ENCODE results near the gene PLP2. TPM values are rescaled to one million over a fixed set of nuclear protein-coding genes. Genes with fewer than 3 reads are reported as not detected.
A peak's percentile ranks its signal among the peaks of the same experiment; 100 is the strongest.

Gene PLP2
- total RNA-seq, 1 experiment from 2014 or later = 139 TPM

GRCh38 chrX:49192722-49193328, 21.1 kb downstream of the PLP2 start:
- Histone ChIP-seq H3K36me3 (no peaks in the 10 kb centered on the region), H3K4me3 (no peak overlapping the region), H3K27me3 (no peaks in the 10 kb centered on the region), H3K9me3 (no peaks in the 10 kb centered on the region)
- DNase-seq = no peak

GRCh38 chrX:49193542-49193964, 21.9 kb downstream of the PLP2 start:
- Histone ChIP-seq H3K4me3 (no peak overlapping the region), H3K36me3 (no peaks in the 10 kb centered on the region), H3K9me3 (no peaks in the 10 kb centered on the region), H3K27me3 (no peaks in the 10 kb centered on the region)
- no peak for DNase-seq

- no peak overlapping the region for H3K4me3 ChIP-seq
- DNase-seq = no peak
- H3K36me3 ChIP-seq = no peaks in the 10 kb centered on the region
- no peaks in the 10 kb centered on the region for H3K27me3 ChIP-seq
- H3K9me3 ChIP-seq = no peaks in the 10 kb centered on the region
These were observed 25.9 kb downstream of the PLP2 start for GRCh38 chrX:49197543-49198087.

- Histone ChIP-seq H3K27me3 (no peaks in the 10 kb centered on the region), H3K9me3 (no peaks in the 10 kb centered on the region), H3K36me3 (no peaks in the 10 kb centered on the region), H3K4me3 (no peak overlapping the region)
- DNase-seq = no peak
These were observed 27.0 kb downstream of the PLP2 start for GRCh38 chrX:49198540-49199314.

GRCh38 chrX:49199315-49199595, 27.6 kb downstream of the PLP2 start:
- DNase-seq = no peak
- Histone ChIP-seq H3K36me3 (no peaks in the 10 kb centered on the region), H3K9me3 (no peaks in the 10 kb centered on the region), H3K27me3 (no peaks in the 10 kb centered on the region), H3K4me3 (no peak overlapping the region)

GRCh38 chrX:49199906-49200771, 28.4 kb downstream of the PLP2 start, which contains the start of gene SYP:
Gene SYP, minus strand, starts transcription at chrX:49200193. Its CDS starts 7 bp downstream, at chrX:49200186.
- H3K36me3 ChIP-seq = no peaks in the 10 kb centered on the region

GRCh38 chrX:49202022-49202421, 30.3 kb downstream of the PLP2 start:
- no peaks in the 10 kb centered on the region for H3K27me3 ChIP-seq
- no peaks in the 10 kb centered on the region for H3K9me3 ChIP-seq
- no peaks in the 10 kb centered on the region for H3K36me3 ChIP-seq
- DNase-seq = no peak
- no peak overlapping the region for H3K4me3 ChIP-seq

More at GRCh38 chrX:49199906-49200771, 28.4 kb downstream of the PLP2 start, which contains the start of gene SYP:
- H3K27me3 ChIP-seq = no peaks in the 10 kb centered on the region
- DNase-seq = peak; percentile 85
- peak within 1 kb of the TSS; percentile 31 for H3K4me3 ChIP-seq
- H3K9me3 ChIP-seq = no peaks in the 10 kb centered on the region

GRCh38 chrX:49203536-49203935, 31.8 kb downstream of the PLP2 start:
- Histone ChIP-seq H3K9me3 (no peaks in the 10 kb centered on the region), H3K4me3 (no peak overlapping the region), H3K27me3 (no peaks in the 10 kb centered on the region), H3K36me3 (no peaks in the 10 kb centered on the region)
- no peak for DNase-seq

- no peaks in the 10 kb centered on the region for H3K9me3 ChIP-seq
- H3K27me3 ChIP-seq = no peaks in the 10 kb centered on the region
- no peak for DNase-seq
- H3K36me3 ChIP-seq = no peaks in the 10 kb centered on the region
- no peak overlapping the region for H3K4me3 ChIP-seq
These were observed 32.3 kb downstream of the PLP2 start for GRCh38 chrX:49204017-49204416.

GRCh38 chrX:49204709-49205108, 33.0 kb downstream of the PLP2 start:
- Histone ChIP-seq H3K4me3 (no peak overlapping the region), H3K9me3 (no peaks in the 10 kb centered on the region), H3K27me3 (no peaks in the 10 kb centered on the region), H3K36me3 (no peaks in the 10 kb centered on the region)
- no peak for DNase-seq

- no peak for DNase-seq
- no peaks in the 10 kb centered on the region for H3K36me3 ChIP-seq
- H3K4me3 ChIP-seq = no peak overlapping the region
- H3K9me3 ChIP-seq = no peaks in the 10 kb centered on the region
- no peaks in the 10 kb centered on the region for H3K27me3 ChIP-seq
These were observed 33.7 kb downstream of the PLP2 start for GRCh38 chrX:49205443-49205842.

- Histone ChIP-seq H3K9me3 (no peaks in the 10 kb centered on the region), H3K27me3 (no peaks in the 10 kb centered on the region), H3K36me3 (no peaks in the 10 kb centered on the region), H3K4me3 (no peak overlapping the region)
- DNase-seq = no peak
These were observed 34.8 kb downstream of the PLP2 start for GRCh38 chrX:49206543-49206942.

GRCh38 chrX:49208399-49208798, 36.7 kb downstream of the PLP2 start:
- H3K27me3 ChIP-seq = no peaks in the 10 kb centered on the region
- H3K36me3 ChIP-seq = no peaks in the 10 kb centered on the region
- H3K4me3 ChIP-seq = no peak overlapping the region
- no peaks in the 10 kb centered on the region for H3K9me3 ChIP-seq
- no peak for DNase-seq

GRCh38 chrX:49209434-49210251, 37.9 kb downstream of the PLP2 start:
- Histone ChIP-seq H3K9me3 (no peaks in the 10 kb centered on the region), H3K36me3 (no peaks in the 10 kb centered on the region), H3K27me3 (no peaks in the 10 kb centered on the region), H3K4me3 (no peak overlapping the region)
- no peak for DNase-seq

- no peak for DNase-seq
- no peak overlapping the region for H3K4me3 ChIP-seq
- H3K9me3 ChIP-seq = no peaks in the 10 kb centered on the region
These were observed 38.7 kb downstream of the PLP2 start for GRCh38 chrX:49210406-49210805.

GRCh38 chrX:49211074-49211473, 39.4 kb downstream of the PLP2 start:
- Histone ChIP-seq H3K36me3 (no peaks in the 10 kb centered on the region), H3K4me3 (no peak overlapping the region), H3K9me3 (no peaks in the 10 kb centered on the region), H3K27me3 (no peaks in the 10 kb centered on the region)
- no peak for DNase-seq

More at GRCh38 chrX:49210406-49210805, 38.7 kb downstream of the PLP2 start:
- Histone ChIP-seq H3K27me3 (no peaks in the 10 kb centered on the region), H3K36me3 (no peaks in the 10 kb centered on the region)
